DMS114 treated with DMSO at 0.1 percent for 48 hours (cell line): ENCODE data around the gene CNDP1.

ENCODE experiments used
- DNase-seq: peaks from one replicate; lab custom pipeline; 2025; ENCODE audit not compliant: unreplicated experiment; lab: John Stamatoyannopoulos, UW

Gene CNDP1

GRCh38 chr18:74617486-74617885, 83.2 kb downstream of the CNDP1 start:
- no peak for DNase-seq

- no peak for DNase-seq
These were observed 87.8 kb downstream of the CNDP1 start for GRCh38 chr18:74622072-74622471.

GRCh38 chr18:74623047-74623816, 88.9 kb downstream of the CNDP1 start:
- no peak for DNase-seq

GRCh38 chr18:74624466-74624865, 90.2 kb downstream of the CNDP1 start:
- DNase-seq: no peak

GRCh38 chr18:74625157-74625556, 90.9 kb downstream of the CNDP1 start:
- DNase-seq: no peak

GRCh38 chr18:74626049-74626874, 92.0 kb downstream of the CNDP1 start:
- DNase-seq: no peak

GRCh38 chr18:74630804-74631203, 96.5 kb downstream of the CNDP1 start:
- DNase-seq: no peak

GRCh38 chr18:74631212-74631611, 96.9 kb downstream of the CNDP1 start:
- DNase-seq: no peak

GRCh38 chr18:74631623-74632350, 97.5 kb downstream of the CNDP1 start:
- no peak for DNase-seq

GRCh38 chr18:74632351-74632679, 98.0 kb downstream of the CNDP1 start:
- no peak for DNase-seq

- no peak for DNase-seq
These were observed 98.6 kb downstream of the CNDP1 start for GRCh38 chr18:74632856-74633255.

GRCh38 chr18:74633652-74634352, 99.5 kb downstream of the CNDP1 start:
- DNase-seq: no peak

GRCh38 chr18:74635224-74635975, 101.1 kb downstream of the CNDP1 start:
- no peak for DNase-seq
